Measurements from ENCODE around the gene TOM1. TPM values are rescaled to one million over a fixed set of nuclear protein-coding genes. Genes with fewer than 3 reads are reported as not detected.

The TOM1 gene
- total RNA-seq, 2 donors from 2014 or later: 30.4 to 38.9 TPM

Other genes starting within 250 kb of the TOM1 start
- gene ISX, start 233.7 kb upstream of the TOM1 start, total RNA-seq: not detected
- 10 to 100 TPM; 32.1 to 45.4 TPM for gene HMGXB4, start 42.4 kb upstream of the TOM1 start, total RNA-seq
- 1 to 10 TPM; 4.9 to 7.3 TPM for gene HMOX1, start 81.2 kb downstream of the TOM1 start, total RNA-seq
- 100 to 1,000 TPM; 169 to 339 TPM for gene MCM5, start 100.2 kb downstream of the TOM1 start, total RNA-seq
- under 1 TPM in 1 of 2 donors, not detected in 1; 0.07 TPM for gene RASD2, start 240.9 kb downstream of the TOM1 start, total RNA-seq

Measured in natural killer cell treated with Interleukin-12 subunit alpha and Interleukin-12 subunit beta and Interleukin-15 and Interleukin-18, amount 100 ng/mL, for 72 hours (primary cell).